Endothelial cell (in vitro differentiated cells): ENCODE results near the gene BCL7A. TPM values are rescaled to one million over a fixed set of nuclear protein-coding genes. Genes with fewer than 3 reads are reported as not detected.
"Not testable (repeated sequence)": the region's sequence is repeated elsewhere in the genome, so short reads cannot be mapped to it uniquely, and the experiment has no call there.

ENCODE experiments used
- DNase-seq: peaks from one replicate; pipeline ENCODE4 v3.0.0; 2021; ENCODE audit warnings: low spot score
- H3K27ac Mint-ChIP-seq: one replicate; pipeline ENCODE4 v1.8.0; 2021; ENCODE audit warnings: mixed read lengths, inconsistent platforms; ENCODE audit not compliant: unreplicated experiment
- H3K27me3 Mint-ChIP-seq: one replicate; pipeline ENCODE4 v1.8.0; 2021; ENCODE audit warnings: mild to moderate bottlenecking, moderate library complexity, mixed read lengths, inconsistent platforms; ENCODE audit not compliant: unreplicated experiment
- H3K36me3 Mint-ChIP-seq: one replicate; pipeline ENCODE4 v1.8.0; 2021; ENCODE audit warnings: mild to moderate bottlenecking, low read depth, mixed read lengths, inconsistent platforms; ENCODE audit not compliant: unreplicated experiment
- H3K4me1 Mint-ChIP-seq: one replicate; pipeline ENCODE4 v1.8.0; 2021; ENCODE audit warnings: mild to moderate bottlenecking, mixed read lengths, inconsistent platforms; ENCODE audit not compliant: unreplicated experiment
- H3K4me3 Mint-ChIP-seq: one replicate; pipeline ENCODE4 v1.8.0; 2021; ENCODE audit warnings: mild to moderate bottlenecking, mixed read lengths, inconsistent platforms; ENCODE audit not compliant: unreplicated experiment
- H3K9me3 Mint-ChIP-seq: one replicate; pipeline ENCODE4 v1.8.0; 2021; ENCODE audit warnings: mixed read lengths, inconsistent platforms; ENCODE audit not compliant: unreplicated experiment
- CTCF ChIP-seq: fragments of 200-600 bp; sonication (generic); IDR thresholded peaks from one replicate; pipeline ENCODE4 v1.5.0; 2021; ENCODE audit warnings: antibody characterized with exemption; ENCODE audit not compliant: unreplicated experiment
- total RNA-seq: library from RNA; stranded (reverse); fragmentation: NEBNext Ultra II Directional; extraction: Animal tissue kit (Norgen Biotek cat#: 25700); gene quantifications from one replicate; pipeline ENCODE4 v1.2.1, GENCODE V29; 2021; ENCODE audit not compliant: unreplicated experiment

The BCL7A gene
- total RNA-seq, 1 donor from 2014 or later, result 6.2 TPM

- H3K36me3 Mint-ChIP-seq, result peaks cover 4% of the 10 kb centered on the region
- no peak overlapping the region for H3K27ac Mint-ChIP-seq
- H3K4me3 Mint-ChIP-seq, result no peak overlapping the region
- DNase-seq, result peak; percentile 82
- H3K27me3 Mint-ChIP-seq, result peaks cover 5% of the 10 kb centered on the region
- H3K9me3 Mint-ChIP-seq, result no peaks in the 10 kb centered on the region
- no peaks in the 10 kb centered on the region for H3K4me1 Mint-ChIP-seq
- peak; percentile 87 for TF ChIP-seq CTCF
Observed at GRCh38 chr12:122031342-122032216, 9.9 kb downstream of the BCL7A start.

GRCh38 chr12:122032580-122032979 lies 10.9 kb downstream of the BCL7A start:
- Mint-ChIP-seq H3K27me3 (peaks cover 5% of the 10 kb centered on the region), H3K36me3 (peaks cover 4% of the 10 kb centered on the region)

GRCh38 chr12:122035292-122035691 lies 13.6 kb downstream of the BCL7A start:
- Mint-ChIP-seq H3K36me3 (peaks cover 4% of the 10 kb centered on the region), H3K4me3 (no peak overlapping the region), H3K4me1 (no peaks in the 10 kb centered on the region), H3K27me3 (peaks cover 4% of the 10 kb centered on the region), H3K9me3 (no peaks in the 10 kb centered on the region), H3K27ac (no peak overlapping the region)
- TF ChIP-seq CTCF, result no peak
- DNase-seq, result no peak

More at GRCh38 chr12:122032580-122032979, 10.9 kb downstream of the BCL7A start:
- Mint-ChIP-seq H3K4me1 (no peaks in the 10 kb centered on the region), H3K4me3 (no peak overlapping the region), H3K9me3 (no peaks in the 10 kb centered on the region), H3K27ac (no peak overlapping the region)
- TF ChIP-seq CTCF, result no peak
- no peak for DNase-seq

- H3K36me3 Mint-ChIP-seq, result peaks cover 4% of the 10 kb centered on the region
- no peaks in the 10 kb centered on the region for H3K9me3 Mint-ChIP-seq
- peaks cover 4% of the 10 kb centered on the region for H3K27me3 Mint-ChIP-seq
- H3K27ac Mint-ChIP-seq, result no peak overlapping the region
- peak overlapping the region; percentile 62 for H3K4me3 Mint-ChIP-seq
- no peak for TF ChIP-seq CTCF
- no peaks in the 10 kb centered on the region for H3K4me1 Mint-ChIP-seq
- no peak for DNase-seq
Observed at GRCh38 chr12:122036153-122036552, 14.5 kb downstream of the BCL7A start.

- no peak overlapping the region for H3K27ac Mint-ChIP-seq
- H3K4me3 Mint-ChIP-seq, result no peak overlapping the region
- no peaks in the 10 kb centered on the region for H3K9me3 Mint-ChIP-seq
- peaks cover 18% of the 10 kb centered on the region for H3K36me3 Mint-ChIP-seq
- no peak for DNase-seq
- no peaks in the 10 kb centered on the region for H3K4me1 Mint-ChIP-seq
- peaks cover 2% of the 10 kb centered on the region for H3K27me3 Mint-ChIP-seq
- no peak for TF ChIP-seq CTCF
Observed at GRCh38 chr12:122040579-122041386, 19.1 kb downstream of the BCL7A start.

- H3K9me3 Mint-ChIP-seq, H3K4me1 Mint-ChIP-seq: not testable (repeated sequence)
Observed at GRCh38 chr12:122041458-122041857, 19.8 kb downstream of the BCL7A start.

More at GRCh38 chr12:122041458-122041857, 19.8 kb downstream of the BCL7A start:
- H3K27me3 Mint-ChIP-seq, DNase-seq, H3K4me3 Mint-ChIP-seq, H3K27ac Mint-ChIP-seq: not testable (repeated sequence)
- H3K36me3 Mint-ChIP-seq, result peaks cover 20% of the 10 kb centered on the region
